Stimulated activated CD8-positive, alpha-beta memory T cell treated with anti-CD3 and anti-CD28 coated beads, Interleukin-4, amount 100 ng/mL, for 4 hours (primary cell): Measurements from ENCODE around the gene LPCAT2.

Source experiments
- DNase-seq, 2 donors: peaks; one replicate each; pipeline ENCODE4 v3.0.0-alpha.2; 2020; ENCODE audit warnings: low read depth in 2 of 2, low spot score in 1 of 2

The LPCAT2 gene

DNA sequence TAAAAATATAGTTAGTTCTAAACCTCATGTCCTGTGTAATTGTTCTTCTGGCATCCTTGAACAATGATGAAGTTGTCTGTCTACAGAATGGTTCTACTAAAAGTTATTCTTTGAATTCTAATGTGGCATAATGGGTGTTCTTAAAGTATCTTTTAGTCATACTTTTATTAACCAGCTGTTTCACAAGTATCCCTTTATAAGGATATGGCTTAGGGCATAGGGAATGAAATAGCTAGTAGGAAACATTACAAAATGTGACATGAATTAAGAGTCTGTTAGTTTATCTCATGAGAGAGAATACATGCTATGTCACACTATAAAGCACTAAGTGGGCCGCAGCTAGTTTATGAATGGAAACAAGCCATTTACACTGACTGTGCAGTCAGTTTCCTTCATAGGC lies 31.3 kb downstream of the LPCAT2 start:
- no peak for DNase-seq

DNA sequence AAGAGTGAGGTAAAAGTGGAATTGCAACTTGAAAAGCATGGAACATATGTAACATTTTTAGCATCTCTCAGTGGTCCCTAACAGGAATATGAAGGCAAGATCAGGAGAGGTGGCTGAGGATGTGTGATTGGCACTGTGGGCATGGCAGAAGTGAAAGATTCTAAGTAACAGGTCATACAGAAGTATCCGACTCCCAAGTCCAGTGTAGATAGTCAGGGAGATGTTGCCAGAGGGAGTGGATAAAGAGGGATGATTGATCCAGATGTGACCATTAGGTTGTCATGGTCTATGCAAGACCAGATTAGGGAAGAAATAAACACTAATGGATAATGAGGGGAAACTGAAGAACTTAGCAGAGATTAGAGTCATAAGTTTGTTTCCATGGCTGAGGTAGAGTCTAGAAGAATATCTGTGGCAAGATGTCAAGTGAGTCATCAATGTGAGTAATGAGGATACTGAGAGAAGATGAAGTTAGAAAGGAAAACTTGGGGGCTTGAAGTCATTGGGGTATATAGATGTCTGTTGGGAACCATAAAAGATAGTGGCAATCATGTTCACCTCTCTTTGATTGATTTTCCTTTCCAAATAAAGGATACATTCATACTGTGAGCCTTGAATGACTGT lies 33.7 kb downstream of the LPCAT2 start:
- no peak for DNase-seq

DNA sequence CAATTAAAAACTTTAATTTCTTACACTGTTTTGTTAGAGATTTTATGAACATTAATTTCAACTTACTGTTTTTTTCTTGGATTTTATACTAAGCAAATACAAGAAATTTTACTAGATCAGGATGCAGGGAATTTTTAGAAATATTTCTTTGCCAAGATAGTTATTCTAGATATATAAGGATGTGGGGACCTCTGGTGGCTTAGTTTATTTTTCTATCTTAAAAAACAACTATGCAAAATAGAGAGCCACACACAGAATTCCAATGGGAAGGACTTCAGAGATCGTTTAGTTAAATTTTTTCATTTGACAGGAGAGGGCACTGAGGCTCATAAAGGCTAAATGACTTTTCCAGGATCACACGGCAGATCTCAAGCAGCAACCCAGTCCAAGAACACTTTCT lies 34.6 kb downstream of the LPCAT2 start:
- no peak for DNase-seq

DNA sequence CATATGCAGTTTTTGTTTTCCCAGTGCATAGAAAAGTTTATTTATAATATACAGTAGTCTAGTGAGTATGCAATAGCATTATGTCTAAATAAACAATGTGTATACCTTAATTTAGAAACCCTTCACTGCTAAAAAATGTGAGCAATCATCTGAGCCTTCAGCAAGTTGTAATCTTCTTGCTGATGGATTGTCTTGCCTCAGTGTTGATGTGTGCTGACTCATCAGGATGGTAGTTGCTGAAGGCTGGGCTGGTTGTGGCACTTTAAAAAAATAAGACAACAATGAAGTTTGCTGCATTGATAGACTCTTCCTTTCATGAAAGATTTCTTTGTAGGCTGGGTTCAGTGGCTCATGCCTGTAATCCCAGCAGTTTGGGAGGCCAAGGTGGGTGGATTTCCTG lies 43.7 kb downstream of the LPCAT2 start:
- no peak for DNase-seq

DNA sequence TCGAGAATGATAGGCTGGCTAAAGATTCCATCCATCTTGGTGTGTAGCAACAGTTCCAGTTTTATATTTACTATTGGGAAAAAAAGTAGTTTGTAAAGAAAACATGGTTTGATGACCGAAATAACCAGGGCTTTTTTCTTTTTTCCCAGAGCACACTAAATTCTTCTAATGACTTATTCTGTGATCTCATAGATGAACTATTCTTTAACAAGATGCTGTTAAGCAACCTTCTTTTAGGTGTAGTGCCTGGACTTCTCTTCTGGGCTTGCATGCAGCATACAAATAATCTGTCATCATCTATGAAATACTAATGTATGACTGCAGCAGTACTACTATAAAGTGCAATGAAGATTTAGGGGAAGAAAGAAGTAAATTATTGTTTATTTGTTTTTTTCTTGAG lies 46.6 kb downstream of the LPCAT2 start:
- DNase-seq: no peak

DNA sequence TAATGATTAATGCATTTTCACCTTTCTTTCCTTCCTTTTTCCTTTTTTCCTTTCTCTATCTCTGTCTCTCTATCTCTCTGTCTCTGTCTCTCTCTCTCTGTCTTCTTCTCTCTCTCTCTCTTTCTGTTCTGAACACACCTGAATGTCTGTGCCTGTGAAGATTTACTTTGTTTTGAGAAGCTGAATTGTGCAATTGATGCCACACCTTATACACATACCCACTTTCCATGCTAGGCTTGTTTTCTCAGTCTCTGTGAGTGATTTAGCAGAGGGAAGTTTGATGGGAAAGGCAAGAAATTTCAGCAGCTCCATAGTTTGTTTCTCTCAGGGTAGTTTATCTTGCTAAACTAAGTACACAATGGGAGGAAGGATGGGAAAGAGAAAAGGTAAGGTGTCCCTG lies 48.3 kb downstream of the LPCAT2 start:
- no peak for DNase-seq

DNA sequence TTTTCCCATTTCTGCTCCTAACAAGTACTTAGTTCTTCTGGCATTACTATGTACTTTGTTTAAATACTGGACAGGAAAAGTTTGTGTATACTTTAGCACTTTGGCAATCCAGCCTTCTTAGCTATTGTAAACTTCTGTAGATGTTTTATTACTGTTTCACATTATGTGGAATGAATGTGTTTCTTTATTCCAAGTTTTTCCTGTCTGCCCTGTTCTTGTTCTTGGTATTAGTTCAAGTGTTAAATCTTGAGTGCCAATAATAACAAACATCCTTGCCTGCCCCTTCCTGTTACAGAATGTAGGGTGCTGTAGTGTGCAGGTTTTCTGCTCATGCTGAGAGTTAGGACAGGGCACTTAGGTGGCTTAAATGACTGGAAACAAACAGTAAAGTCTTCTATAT lies 50.4 kb downstream of the LPCAT2 start:
- DNase-seq: no peak

DNA sequence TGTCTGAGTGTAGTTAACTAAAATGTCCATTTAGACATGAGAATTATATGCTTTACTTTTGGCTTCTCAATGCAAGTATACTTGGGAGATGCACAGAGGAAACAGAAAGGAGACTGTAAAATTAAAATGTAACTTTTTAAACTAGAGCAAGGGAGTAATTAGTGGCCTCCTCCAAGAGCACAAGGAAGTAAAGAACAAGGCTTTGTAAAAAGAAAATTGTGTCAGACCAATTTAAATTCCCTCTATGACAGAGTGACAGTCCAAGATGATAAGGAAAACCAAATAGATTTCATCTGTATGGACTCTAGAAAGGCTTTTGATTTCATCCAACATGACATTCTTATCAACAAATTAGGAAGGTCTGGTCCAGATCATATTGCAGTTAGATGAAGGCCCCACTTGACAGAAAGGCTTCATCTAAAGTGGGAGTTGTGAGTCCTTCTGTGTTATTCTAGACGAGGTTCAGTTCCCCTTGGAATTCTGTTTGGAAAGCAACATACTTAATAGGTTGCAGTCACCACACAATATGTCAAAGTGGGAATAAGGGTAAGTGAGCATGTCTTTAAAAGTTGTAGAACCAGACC lies 51.2 kb downstream of the LPCAT2 start:
- DNase-seq: no peak

DNA sequence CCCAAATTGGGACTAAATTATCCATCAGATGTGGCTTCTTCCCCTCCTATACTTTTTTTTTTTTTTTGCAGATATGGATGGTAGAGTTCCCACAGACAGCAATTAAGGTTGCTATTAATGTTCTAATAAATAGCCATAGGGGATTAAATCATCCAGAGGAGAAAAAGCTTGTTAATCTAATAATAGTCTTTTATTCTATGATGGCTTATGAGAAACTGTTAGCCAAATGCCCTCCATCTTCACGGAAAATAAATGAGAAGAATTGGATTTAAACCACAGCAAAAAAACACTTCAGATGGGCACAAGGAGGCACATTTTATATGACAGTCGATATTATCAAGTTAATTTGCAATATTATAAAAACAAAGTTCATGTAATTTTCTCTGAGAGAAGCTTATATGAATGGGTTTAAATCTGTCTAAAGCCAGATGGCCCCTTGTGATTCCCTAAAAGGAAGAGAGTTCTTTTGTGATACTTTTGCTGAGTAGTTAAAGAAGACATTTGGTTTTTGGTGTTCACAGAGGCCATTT lies 52.5 kb downstream of the LPCAT2 start:
- DNase-seq: no peak

DNA sequence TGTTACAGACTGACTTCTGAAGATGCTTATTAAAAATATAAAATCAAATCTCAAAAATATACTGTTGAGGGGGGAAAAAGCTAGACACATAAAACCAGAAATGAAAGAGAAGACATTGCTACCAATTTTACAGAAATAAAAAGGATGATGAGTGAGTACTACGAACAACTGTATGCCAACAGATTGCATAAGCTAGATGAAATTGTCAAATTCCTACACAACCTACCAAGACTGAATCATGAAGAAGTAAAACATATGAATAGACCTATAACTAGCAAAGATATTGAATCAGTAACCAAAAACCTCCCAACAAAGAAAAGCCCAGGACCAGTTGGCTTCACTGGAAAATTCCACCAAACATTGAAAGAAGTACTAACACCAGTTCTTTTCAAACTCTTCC lies 54.1 kb downstream of the LPCAT2 start:
- no peak for DNase-seq

DNA sequence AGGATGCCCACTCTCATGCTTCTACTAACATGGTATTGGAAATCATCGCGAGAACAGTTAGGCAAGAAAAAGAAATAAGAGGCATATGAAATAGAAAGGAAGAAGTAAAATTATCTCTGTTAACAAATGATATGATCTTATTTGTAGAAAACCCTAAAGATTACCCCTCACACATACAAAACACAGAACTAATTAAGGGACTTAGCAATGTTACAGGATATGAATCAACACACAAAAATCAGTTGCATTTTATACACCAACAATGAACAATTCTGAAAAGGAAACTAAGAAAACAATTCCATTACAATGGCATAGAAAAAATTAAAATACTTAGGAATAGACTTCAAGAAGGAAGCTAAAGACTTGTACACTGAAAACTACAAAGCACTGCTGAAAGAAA lies 54.9 kb downstream of the LPCAT2 start:
- no peak for DNase-seq

DNA sequence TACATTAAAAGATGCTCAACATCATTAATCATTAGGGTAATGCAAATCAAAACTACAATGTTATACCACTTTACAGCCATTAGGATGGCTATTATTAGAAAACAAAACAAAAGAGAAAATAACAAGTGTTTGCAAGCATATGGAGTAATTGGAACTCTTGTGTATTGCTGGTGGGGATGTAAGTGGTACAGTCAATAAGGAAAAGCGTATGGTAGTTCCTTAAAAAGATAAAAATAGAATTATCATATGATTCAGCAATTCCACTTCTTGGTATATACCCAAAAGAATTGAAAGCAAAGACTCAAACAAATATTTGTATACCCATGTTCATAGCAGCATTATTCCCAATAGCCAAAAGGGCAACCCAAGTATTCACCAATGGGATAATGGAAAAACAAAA lies 56.2 kb downstream of the LPCAT2 start:
- no peak for DNase-seq

DNA sequence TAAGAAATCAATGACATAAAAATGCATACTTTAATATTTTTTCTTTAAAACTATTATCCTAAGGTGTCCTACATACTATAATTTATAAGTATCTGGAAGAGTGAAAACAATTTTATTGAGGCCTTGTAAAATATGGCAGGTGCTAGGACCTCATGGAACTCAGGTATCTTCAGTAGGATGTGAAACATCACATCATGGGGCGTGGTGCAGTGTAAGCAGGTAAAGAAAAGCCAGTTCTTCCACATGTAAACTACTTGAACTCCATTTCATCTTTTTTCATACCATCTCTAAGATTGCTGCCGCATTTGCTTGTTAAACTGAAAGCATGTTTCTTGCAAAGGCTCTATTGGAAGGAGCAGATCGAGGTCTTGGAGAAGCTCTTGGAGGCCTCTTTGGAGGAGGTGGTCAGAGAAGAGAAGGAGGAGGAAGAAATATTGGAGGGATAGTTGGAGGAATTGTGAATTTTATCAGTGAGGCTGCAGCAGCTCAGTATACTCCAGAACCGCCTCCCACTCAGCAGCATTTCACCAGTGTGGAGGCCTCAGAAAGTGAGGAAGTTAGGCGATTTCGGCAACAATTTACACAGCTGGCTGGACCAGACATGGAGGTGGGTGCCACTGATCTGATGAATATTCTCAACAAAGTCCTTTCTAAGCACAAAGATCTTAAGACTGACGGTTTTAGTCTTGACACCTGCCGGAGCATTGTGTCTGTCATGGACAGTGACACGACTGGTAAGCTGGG lies 57.7 kb downstream of the LPCAT2 start, which contains the start of gene CAPNS2:
Gene CAPNS2 (plus strand): TSS at position 253 of the 744 bp plus-strand sequence. CDS start 73 bp downstream, at position 326.
- no peak for DNase-seq

DNA sequence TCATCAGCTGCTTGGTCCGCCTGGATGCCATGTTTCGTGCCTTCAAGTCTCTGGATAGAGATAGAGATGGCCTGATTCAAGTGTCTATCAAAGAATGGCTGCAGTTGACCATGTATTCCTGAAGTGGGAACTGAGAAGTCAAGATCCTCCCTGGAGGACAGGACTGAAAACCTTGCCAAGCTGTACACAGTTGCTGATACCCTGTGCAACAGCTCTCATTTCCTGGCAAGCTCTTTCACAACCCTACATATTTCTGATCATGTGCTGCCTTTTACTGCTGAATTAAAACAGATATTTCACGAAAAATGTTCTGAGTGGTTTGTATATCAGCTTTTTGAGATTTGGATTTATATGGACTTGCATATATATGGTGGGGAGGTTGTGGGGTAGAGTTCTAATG lies 58.5 kb downstream of the LPCAT2 start:
- DNase-seq: no peak

DNA sequence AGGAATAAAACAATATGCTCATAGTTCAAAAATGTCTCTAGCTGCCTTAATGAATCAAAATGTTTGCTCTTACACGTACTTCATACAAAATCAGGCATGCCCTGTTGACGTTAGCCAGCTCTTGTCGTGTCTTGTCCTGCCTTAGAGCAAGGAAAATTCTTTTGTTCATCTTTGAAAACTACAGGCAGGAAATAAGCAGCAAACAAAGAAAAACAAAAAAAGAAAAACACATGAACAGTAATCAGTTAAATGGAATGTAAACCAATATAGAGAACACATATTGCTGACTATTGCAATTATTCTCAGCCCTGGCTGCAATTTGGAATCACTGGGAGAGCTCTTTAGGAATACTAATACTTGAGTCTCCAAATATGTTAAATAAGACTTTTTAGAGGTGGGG lies 59.3 kb downstream of the LPCAT2 start:
- no peak for DNase-seq

DNA sequence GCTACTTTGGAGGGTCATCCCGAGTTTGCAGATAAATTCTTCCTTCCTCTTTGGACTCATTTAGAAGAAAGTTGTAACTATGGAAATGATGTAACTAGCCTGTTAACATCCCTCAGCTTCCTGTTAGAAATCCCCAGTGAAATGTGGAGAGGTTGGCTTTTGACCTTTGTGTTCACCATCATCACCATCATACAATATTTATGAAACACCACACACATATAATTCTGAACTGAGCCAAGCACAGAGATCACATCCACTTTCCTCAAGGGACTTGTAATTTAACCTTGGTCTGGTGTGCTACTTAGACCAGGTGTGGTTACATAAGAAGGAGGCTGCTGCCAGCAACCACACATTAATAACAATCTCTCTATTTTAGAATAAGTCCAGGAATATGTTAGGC lies 60.2 kb downstream of the LPCAT2 start:
- no peak for DNase-seq

DNA sequence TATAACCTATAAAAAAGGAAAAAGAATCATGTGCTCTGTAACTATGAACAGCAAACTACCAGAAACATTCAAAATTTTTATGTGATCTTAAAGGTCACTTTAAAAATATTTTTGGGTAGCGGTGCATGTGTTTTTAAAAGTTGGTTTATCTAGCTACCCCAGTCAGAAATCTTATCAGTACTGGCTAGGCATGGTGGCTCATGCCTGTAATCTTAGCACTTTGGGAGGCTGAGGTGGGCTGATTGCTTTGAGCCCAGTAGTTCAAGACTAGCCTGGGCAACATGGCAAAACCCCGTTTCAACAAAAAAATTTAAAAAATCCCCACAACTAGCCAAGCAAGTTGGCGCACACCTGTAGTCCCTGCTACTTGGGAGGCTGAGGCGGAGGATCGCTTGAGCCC lies 61.3 kb downstream of the LPCAT2 start:
- DNase-seq: no peak

DNA sequence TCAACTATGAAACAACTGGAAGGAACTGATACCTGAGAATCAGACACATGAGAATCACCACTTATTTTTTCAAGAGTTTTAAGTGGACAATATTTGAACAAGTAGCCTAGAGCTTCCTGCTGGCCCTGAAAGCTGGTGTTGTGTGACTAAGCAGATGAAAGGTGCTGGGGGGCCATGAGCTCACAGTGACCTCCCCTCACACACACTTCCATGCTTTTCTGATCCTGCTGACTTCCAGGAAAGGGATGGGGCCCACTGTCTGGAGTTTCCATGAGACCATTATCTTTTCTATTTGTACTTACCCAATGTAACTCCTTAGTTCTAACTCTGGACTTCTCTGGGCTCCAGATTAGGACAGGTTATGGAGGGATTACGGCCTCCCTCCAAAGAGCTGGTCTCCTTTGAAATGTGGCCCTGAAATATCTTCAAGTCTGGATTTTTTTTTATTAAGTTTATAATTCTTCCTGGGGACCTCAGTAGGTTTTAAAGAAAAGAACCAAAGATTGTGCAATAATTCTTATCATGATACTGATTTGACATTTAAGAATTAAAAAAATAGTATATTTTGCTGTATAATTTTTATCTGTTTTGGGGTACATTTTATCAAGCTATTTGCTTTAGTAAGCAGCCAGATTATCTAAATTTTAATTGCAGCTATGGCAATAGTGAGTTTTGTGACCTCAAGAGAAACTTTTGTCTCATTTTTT lies 62.5 kb downstream of the LPCAT2 start:
- DNase-seq: no peak

DNA sequence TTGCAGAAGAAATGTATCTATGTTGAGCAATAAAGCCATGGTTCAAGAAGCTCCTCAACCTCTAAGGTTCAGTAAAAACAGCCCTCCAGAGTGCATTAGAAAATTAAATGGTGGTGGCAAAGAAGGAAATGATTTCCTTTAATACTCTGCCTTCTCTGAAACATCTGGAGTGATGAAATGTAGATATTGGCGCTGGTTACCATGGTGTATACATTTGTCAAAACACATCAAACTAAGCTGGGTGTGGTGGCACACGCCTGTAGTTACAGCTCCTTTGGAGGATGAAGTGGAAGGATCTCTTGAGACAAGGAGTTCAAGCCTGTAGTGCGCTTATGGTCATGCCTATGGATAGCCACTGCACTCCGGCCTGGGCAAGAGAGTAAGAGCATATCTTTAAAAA lies 63.6 kb downstream of the LPCAT2 start:
- no peak for DNase-seq

DNA sequence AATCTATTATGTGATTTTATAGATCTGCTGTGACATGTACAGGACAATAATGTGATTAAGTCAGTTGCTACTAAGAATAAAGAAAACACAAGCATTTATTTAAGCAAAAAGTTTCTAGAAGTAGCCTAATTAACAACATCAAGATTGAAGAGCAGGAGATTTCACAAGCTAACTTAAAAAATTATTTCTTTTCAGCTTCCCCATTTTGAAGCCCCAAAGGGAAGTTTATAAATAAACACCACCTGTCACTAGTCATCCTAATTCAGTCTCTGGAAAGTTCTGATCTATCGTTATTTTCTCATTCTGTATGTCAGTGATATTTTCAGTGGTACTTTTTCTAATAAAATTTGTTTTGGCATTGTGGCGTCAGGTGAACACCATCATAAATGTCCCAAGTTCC lies 65.9 kb downstream of the LPCAT2 start:
- DNase-seq: no peak

DNA sequence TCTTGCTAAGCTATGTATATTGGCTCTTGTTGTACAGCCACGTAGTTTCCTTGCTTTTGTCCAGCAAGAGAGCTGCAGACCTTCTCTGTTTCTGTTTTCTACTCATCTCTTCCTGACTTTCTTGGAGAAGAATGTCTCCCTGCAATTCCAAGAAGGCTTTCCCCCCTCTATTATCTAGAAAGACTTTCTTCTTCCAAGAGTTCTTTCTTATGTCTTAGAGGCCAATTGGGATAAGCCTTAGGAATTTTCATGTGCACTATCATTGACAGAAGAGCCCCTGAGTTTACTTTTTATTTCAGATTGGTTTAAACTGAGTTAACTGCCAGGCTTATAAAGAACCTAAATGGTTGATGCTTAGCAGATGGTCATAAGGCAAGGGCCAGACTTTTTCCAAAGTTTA lies 66.6 kb downstream of the LPCAT2 start:
- DNase-seq: no peak

DNA sequence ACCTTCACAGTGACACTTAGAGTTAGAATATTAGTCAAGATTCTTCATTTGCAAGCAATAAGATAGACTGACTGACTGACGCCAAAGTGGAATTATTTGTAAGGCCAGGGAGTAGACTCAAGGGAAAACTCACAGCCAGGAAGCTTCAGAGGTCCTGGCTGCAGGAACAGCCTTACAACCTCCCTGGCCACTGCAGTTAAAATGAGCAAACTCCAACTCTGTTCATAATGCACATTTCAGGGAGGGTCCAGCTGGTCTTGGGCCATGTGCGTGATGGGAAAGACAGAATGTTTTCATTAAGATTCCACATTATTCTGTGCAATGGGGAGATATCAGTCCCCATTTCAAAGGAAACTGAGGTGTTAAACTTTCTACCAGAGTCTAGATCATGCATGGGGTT lies 67.5 kb downstream of the LPCAT2 start:
- DNase-seq: no peak
